Neural crest cell (in vitro differentiated cells): ENCODE data around the gene IL21. TPM values are rescaled to one million over a fixed set of nuclear protein-coding genes. Genes with fewer than 3 reads are reported as not detected.
A peak's percentile ranks its signal among the peaks of the same experiment; 100 is the strongest.

Experiments
- DNase-seq: peaks from one replicate; pipeline ENCODE4 v3.0.0; 2021; ENCODE audit warnings: low read depth, mixed read lengths, low spot score
- H3K27ac Mint-ChIP-seq: one replicate; pipeline ENCODE4 v1.8.0; 2021; ENCODE audit warnings: mild to moderate bottlenecking, mixed read lengths; ENCODE audit not compliant: unreplicated experiment
- H3K27me3 Mint-ChIP-seq: 2 replicates; pipeline ENCODE4 v1.8.0; 2021; ENCODE audit warnings: low read depth, mild to moderate bottlenecking, mixed read lengths
- H3K36me3 Mint-ChIP-seq: 2 replicates; pipeline ENCODE4 v1.8.0; 2021; ENCODE audit warnings: low read depth, mild to moderate bottlenecking, mixed read lengths
- H3K4me1 Mint-ChIP-seq: 2 replicates; pipeline ENCODE4 v1.8.0; 2021; ENCODE audit warnings: mixed read lengths
- H3K4me3 Mint-ChIP-seq: one replicate; pipeline ENCODE4 v1.8.0; 2021; ENCODE audit warnings: mild to moderate bottlenecking, mixed read lengths
- H3K9me3 Mint-ChIP-seq: 2 replicates; pipeline ENCODE4 v1.8.0; 2021; ENCODE audit warnings: mixed read lengths
- total RNA-seq: library from RNA; stranded (reverse); gene quantifications from 2 replicates; pipeline ENCODE4 v1.2.1, GENCODE V29; 2021
- TF ChIP-seq, protein P1 (sequence below): fragments of 200-600 bp; sonication (generic); conservative IDR thresholded peaks from 2 replicates; pipeline ENCODE4 v1.5.0; 2021; ENCODE audit warnings: antibody characterized with exemption, mild to moderate bottlenecking

IL21 gene
- total RNA-seq, 1 donor from 2014 or later = not detected

DNA sequence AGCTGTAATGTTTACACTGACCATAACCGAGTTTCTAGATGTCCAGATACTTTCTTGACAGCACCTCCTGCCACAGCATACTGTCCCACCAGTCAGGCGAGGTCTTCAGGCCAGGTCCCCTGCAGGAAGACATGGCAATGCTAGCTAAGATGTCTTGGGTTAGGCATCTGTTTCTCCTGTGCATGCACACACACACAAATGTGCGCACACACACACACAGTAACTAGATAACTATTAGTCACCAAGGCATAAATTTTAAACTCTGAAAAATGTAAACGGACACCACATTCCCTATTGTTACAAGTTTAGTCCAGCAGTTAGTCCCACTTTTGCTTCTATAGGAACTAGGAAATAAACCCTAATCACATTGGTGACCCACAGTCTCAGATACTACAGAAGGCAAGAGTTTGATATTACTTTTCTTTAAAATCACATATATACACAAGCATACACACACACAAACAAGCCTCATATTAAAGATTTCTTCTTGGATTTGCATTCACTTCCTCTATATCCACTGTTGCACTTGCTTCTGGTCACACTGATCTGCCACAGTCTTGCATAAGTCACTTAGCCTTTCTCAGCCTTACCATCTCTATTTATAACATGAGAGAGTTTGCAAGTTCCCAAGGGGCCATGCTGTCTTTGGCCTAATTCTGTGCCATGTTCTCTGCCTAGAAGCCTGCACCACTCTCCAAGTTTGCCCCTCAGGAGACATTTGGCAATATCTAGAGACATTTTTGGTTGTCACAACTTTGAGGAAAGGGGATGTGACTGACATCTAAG lies 32.2 kb downstream of the IL21 start:
- no peaks in the 10 kb centered on the region for H3K9me3 Mint-ChIP-seq
- DNase-seq = no peak
- no peaks in the 10 kb centered on the region for H3K27me3 Mint-ChIP-seq
- TF ChIP-seq, protein P1, sequence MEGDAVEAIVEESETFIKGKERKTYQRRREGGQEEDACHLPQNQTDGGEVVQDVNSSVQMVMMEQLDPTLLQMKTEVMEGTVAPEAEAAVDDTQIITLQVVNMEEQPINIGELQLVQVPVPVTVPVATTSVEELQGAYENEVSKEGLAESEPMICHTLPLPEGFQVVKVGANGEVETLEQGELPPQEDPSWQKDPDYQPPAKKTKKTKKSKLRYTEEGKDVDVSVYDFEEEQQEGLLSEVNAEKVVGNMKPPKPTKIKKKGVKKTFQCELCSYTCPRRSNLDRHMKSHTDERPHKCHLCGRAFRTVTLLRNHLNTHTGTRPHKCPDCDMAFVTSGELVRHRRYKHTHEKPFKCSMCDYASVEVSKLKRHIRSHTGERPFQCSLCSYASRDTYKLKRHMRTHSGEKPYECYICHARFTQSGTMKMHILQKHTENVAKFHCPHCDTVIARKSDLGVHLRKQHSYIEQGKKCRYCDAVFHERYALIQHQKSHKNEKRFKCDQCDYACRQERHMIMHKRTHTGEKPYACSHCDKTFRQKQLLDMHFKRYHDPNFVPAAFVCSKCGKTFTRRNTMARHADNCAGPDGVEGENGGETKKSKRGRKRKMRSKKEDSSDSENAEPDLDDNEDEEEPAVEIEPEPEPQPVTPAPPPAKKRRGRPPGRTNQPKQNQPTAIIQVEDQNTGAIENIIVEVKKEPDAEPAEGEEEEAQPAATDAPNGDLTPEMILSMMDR = no peak
- no peak overlapping the region for H3K27ac Mint-ChIP-seq
- no peak overlapping the region for H3K4me3 Mint-ChIP-seq
- H3K36me3 Mint-ChIP-seq = no peaks in the 10 kb centered on the region
- peaks cover 12% of the 10 kb centered on the region for H3K4me1 Mint-ChIP-seq

DNA sequence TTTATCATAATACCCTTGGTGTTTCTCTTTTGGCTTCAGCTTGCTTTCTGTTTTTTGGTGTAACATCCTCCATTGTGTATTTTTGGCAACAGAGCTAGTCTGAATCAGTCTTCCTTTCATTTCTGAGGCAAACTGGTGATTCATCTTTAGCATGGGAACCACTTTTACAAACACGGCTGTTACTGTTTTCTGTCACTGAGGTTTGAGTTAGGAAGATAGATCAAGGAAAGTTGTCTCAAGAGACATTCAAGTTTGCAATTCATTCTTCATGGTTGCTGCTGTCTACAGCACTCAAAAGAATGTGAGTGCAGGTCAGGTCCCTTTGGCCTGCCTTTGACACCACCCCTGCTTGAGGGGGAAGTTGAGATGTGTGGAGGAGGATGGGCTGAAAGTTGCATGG lies 36.3 kb downstream of the IL21 start:
- no peaks in the 10 kb centered on the region for H3K36me3 Mint-ChIP-seq
- peak overlapping the region; percentile 85 for H3K27ac Mint-ChIP-seq
- no peaks in the 10 kb centered on the region for H3K27me3 Mint-ChIP-seq
- TF ChIP-seq, protein P1 = no peak
- no peak for DNase-seq
- H3K4me3 Mint-ChIP-seq = no peak overlapping the region
- no peaks in the 10 kb centered on the region for H3K9me3 Mint-ChIP-seq
- peaks cover 12% of the 10 kb centered on the region for H3K4me1 Mint-ChIP-seq

DNA sequence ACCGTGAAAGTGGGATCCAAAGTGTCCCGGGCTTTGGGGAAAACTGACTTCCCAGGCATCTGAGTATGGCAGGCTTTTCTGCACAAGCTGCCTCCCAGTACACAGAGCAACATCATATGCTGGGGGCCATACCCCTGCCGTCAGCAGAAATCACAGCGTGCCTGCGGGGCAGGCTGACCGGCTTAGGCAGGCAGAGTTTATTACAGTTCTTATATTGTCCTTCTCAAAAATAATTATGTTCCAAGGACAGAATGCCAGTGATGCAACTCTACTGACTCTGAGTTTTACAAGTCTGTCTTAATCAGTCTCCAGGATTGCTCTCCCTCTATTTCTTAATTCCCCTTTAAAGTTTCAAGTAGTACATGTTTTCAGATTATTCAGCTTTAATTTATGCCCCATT lies 37.0 kb downstream of the IL21 start:
- H3K4me3 Mint-ChIP-seq = no peak overlapping the region
- no peaks in the 10 kb centered on the region for H3K9me3 Mint-ChIP-seq
- DNase-seq = no peak
- no peaks in the 10 kb centered on the region for H3K27me3 Mint-ChIP-seq
- no peak overlapping the region for H3K27ac Mint-ChIP-seq
- TF ChIP-seq, protein P1 = no peak
- peaks cover 12% of the 10 kb centered on the region for H3K4me1 Mint-ChIP-seq
- no peaks in the 10 kb centered on the region for H3K36me3 Mint-ChIP-seq

DNA sequence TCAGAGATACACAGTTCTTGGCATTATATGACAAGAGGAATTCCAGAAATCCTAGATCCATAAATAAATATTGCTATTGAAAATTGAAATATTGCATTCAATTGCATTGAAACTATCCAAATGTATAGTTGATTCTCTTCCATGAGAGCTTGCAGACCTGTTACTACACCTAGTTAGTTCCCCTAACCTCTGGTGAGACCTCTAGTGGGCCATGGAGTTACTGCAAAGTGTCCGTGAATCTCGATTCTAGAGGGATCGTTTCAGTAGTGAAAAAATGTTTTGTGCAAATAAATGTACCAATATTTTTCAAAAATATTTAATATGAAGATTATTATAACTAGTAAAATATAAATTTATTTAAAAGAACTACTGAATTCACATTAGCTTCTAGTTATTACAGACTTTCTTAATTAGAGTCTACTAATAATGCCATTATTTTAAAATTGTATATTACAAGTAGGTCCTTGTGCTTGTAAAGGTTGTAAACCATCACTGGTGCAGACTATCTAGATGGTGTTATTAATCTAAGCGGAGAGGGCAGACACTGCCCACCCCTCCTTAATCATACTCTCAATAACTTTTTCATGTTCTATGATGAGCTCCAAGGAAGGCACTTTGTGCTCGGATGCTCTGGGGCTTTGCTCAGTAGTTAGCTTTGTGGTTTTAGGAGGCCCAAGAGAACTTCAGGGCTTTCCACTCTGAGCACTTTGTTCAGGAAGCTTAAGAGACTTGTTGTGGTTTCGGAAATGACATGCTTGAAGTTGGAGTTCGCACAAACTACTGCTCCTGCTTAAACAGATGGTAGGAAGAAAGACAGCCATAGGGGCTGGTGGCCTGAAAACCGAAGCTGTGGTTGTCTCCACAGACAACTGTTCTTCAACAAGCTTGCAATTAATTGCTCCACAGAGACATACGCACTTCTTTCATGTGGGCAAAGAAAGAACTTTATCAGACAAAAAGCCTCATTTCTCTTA lies 42.8 kb downstream of the IL21 start:
- Mint-ChIP-seq H3K9me3 (peaks cover 4% of the 10 kb centered on the region), H3K27me3 (no peaks in the 10 kb centered on the region), H3K4me3 (no peak overlapping the region), H3K36me3 (peaks cover 2% of the 10 kb centered on the region), H3K4me1 (no peaks in the 10 kb centered on the region), H3K27ac (no peak overlapping the region)
- DNase-seq = peak; percentile 40
- TF ChIP-seq, protein P1 = peak; percentile 74

DNA sequence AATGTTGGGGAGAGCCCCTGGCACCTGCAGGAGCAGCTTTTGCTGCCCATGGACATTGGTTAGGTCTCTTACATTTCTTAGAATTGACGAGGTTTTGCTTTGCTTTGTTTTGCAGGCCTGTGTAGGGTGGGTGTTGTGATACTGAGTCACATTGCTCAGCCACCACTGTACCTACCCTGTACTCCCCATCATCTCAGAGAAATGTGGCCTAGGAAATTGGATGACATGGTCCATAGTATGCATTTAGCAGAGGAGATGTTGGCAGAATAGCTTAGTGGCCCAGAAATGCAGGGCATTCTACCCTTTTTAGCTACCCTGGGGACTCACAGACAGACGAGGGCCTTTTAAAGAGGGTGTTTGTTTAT lies 43.7 kb downstream of the IL21 start:
- Mint-ChIP-seq H3K4me1 (no peaks in the 10 kb centered on the region), H3K9me3 (peaks cover 4% of the 10 kb centered on the region), H3K27ac (no peak overlapping the region), H3K4me3 (no peak overlapping the region), H3K27me3 (no peaks in the 10 kb centered on the region), H3K36me3 (peaks cover 2% of the 10 kb centered on the region)
- DNase-seq = no peak
- TF ChIP-seq, protein P1 = no peak
